Subcutaneous adipose tissue (tissue), 4 donors: ENCODE results near the gene MUC5AC. TPM values are rescaled to one million over a fixed set of nuclear protein-coding genes. Genes with fewer than 3 reads are reported as not detected.

ENCODE experiments used
- CTCF ChIP-seq: fragments of 450-650 bp; IDR thresholded peaks from one replicate; pipeline ENCODE4 v1.5.1; 2016; ENCODE audit warnings: low read depth, mild to moderate bottlenecking, control low read depth, antibody characterized with exemption, moderate library complexity
- total RNA-seq, 4 donors: library from RNA; depleted of rRNA; stranded (reverse); fragments of >200 nt; gene quantifications; one replicate each; pipeline ENCODE4 v1.1.0, GENCODE V29; 2016

Gene MUC5AC
- total RNA-seq, 4 donors from 2014 or later = not detected

GRCh38 chr11:1130276-1131032 lies 27.3 kb upstream of the MUC5AC start:
- no peak for TF ChIP-seq CTCF

DNA sequence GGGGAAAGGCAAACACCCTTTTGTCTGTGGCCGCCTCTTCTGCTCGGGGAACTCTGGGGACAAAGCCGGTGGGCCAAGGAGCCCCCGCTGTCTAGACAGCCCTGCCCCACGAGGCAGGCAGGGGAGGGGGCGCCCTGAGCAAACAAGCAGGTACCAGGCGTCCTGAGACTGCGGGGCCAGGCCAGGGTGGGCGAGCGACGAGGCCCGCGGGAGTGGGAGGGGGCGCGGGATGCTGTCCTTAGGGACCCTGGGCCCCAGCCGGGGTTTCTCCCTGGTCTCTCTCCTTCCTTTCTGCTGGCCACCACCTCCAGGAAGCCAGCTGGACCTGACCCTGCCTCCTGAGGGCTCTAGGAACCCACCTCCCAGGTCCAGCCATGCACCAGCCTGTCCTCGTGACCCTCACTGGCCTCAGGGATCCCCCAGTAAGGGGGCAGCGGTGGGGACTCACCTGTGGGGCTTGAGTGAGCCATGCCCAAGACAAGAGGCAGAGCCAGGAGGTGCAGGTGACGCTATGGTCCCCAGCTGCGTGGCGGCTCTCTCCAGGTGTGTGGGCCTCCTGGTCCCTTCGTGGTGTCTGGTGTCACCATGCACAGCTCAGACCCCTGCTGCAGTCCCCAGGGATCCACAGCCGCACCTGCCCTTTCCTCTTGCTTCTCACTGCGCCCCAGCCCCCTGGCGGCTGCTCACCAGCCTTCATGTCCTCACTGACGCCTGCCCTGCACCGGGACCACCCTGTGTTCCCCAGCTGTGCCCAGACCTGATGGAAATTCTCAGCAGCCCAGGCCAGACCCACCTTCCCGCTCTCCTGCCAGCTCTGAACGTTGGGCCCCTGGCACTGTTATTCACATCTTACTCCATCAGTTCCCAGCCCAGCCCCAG lies 26.5 kb upstream of the MUC5AC start:
- TF ChIP-seq CTCF = no peak

- no peak for TF ChIP-seq CTCF
Measured at GRCh38 chr11:1134848-1135445, 22.8 kb upstream of the MUC5AC start.

- TF ChIP-seq CTCF = no peak
Measured at GRCh38 chr11:1138097-1138496, 19.7 kb upstream of the MUC5AC start.

DNA sequence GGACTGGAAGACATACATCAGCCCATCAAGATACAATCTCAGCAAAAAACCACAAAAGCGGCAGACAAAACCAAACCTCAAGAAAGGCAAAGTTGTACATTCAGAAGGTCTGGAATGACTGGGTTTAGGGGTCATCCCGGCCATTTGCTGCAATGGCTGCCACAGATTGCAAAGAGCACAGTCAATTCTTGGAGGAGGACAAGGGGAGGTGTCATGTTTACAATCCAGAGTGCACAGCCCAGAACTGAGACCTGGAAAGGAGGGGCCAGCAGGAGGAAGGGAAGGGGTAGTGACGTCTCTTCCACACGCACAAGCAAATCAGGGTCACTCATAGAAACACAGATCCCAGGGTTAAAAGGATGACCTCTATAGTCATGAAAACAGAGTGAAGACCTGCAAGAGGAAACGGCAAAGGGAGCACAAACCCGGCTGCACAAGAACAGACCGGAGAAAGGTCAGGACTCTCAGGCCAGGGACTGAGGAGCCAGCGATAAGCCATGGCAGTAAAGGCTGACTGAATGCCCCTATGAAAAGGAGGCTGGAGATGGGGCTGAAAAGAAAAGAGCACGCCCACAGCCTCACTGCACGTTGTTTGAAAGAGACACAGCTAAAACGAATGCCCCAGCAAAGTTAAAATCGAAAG lies 18.2 kb upstream of the MUC5AC start:
- TF ChIP-seq CTCF = no peak

DNA sequence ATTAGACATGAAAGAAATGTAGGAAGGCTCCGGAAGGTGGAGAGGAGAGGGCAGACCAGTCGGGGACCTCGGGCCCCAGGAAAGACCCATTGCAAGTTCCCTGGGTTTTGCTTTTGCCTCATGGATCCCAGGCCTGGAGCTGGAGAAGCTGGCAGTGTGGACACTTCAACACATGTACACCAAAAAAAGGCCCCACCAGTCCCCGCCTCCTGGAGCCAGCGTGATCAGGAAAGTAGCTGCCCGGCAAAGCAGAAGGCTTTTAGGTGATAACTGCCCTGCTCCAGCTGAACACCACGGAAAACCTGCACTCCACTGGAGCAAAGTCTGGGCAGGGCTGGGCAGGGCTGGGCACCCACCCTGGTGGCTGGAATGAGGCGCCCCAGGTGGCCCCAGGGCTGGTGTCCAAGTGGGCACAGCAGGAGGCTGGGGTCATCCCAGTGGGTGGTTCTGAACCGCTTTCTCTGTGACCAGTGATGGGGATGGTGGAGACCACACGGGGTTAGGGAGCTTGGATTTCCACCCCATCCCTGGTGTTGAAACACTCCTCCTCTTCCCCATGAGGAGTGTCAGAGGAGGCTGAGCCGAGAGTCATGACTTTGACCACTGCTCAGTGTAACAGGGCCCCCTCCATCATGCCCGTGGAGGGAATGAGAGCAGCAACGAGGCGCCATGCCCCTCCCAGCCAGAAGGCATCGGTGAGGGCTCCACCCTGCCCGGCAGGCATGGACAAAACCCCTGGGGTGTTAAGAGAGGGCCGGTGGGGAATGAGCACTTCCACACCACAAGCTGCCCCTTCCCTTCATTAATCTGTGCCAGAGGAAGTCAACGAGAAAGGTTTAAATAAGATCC lies 16.9 kb upstream of the MUC5AC start:
- TF ChIP-seq CTCF = no peak
